Left renal cortex interstitium (tissue), 4 donors: Measurements from ENCODE around the gene ANO6. TPM values are rescaled to one million over a fixed set of nuclear protein-coding genes. Genes with fewer than 3 reads are reported as not detected.

Source experiments
- DNase-seq, 4 donors: peaks; one replicate each; pipeline ENCODE4 v3.0.0-alpha.2; 2013; ENCODE audit warnings: low read depth in 4 of 4, low spot score in 2 of 4, missing footprints in 1 of 4
- polyA plus RNA-seq, 4 donors: library from polyadenylated mRNA; unstranded; fragments of 120-200 nt; gene quantifications; one replicate each; pipeline ENCODE4 v1.2.1, GENCODE V29; 2013; ENCODE audit not compliant: insufficient read length in 4 of 4

Gene ANO6
- polyA plus RNA-seq, 4 donors: 64.5 to 79.7 (median 68.0) TPM

DNA sequence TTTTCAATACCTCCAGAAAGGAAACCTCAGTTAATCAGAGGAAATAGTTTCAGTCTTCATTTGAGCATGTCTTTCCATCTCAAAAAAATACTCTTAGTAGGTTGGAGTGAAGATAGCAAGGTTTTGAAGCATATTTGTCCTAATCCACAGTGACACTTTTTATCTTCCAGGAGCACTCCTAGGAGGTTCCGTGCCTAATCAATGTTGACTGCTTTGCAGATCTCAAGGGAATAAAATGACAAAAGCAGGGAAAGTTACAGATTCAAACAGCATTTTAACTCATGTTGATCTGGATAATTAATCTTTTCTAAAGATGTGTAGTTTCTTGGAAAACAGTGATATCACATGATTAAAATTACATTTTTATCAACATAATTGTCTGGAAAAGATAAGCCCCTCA, 213.9 kb downstream of the ANO6 start:
- no peak for DNase-seq

DNA sequence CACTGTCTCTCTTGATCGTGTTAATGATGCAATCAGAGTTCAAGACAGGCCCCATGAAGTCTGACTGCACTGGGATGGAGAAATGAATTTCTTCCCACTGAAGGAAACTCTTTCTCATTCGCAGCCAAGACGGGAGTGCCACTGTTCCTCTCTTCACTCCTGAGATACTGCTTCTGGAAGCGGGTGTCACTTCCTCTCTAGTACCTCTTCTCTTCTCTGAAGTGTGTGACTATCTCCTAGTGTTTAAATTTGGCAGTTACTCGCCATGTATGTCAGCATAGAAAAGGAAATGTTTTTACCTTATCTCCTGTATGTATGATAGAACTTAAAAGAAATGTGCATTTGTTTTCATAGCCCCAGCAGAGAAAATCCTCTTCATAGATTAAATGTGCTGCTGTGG, 215.2 kb downstream of the ANO6 start:
- no peak for DNase-seq

DNA sequence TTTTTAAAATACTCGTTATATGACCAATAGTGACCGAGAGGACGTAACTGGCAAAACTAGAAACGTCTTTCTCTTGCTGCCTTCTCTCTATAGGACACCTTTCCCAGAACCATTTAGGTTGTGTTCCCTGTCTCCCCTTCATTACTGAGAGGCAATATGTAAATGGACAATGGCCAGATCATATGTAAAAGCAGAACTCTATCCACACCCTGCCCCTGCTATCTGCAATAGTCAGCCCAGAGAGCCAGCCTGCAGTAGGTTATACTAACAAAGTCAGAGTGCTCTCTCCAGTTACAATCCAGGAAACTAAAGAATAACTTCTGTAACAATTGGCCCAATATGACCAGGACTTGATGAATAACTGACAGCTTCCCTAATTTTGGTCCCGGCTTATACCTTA, 216.8 kb downstream of the ANO6 start:
- no peak for DNase-seq

DNA sequence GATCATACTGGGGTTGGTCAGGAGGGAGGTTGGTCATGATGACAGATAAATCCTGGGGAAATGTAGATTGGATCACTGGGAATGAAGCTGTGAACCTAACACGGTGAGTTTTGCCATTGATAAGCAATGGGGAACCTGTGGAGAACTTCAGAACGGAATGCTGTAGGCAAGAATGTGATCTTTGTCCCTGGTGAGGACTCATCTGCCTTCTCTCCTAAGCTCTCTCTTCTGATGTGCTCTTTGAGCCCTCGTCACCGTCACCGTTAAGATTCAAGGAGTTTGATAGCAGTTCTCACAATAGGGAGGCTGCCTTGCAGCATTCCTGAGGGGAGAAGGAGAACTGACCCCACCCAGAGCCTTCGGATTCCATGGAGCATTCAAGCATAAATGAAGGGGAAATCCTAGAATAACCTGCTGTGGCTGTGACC, 217.6 kb downstream of the ANO6 start:
- no peak for DNase-seq

DNA sequence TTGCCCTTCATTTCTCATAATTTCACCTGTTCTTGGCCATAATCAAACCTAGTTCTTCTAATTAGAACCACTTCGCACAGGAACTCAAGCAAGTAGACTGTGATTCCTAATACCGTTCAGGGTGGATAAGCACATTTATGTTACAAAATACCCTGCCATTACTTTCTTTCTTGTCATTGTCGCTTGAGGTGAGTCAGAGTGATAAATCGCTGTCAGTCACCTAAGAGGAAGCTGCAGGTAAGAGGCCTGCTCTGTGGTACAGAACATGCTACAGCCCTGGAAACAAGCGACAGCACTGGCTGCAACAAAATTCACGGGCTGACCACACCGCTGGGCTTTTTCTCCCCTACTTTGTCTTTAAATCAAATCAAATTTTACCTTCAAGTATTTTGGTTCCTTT, 218.2 kb downstream of the ANO6 start:
- no peak for DNase-seq

DNA sequence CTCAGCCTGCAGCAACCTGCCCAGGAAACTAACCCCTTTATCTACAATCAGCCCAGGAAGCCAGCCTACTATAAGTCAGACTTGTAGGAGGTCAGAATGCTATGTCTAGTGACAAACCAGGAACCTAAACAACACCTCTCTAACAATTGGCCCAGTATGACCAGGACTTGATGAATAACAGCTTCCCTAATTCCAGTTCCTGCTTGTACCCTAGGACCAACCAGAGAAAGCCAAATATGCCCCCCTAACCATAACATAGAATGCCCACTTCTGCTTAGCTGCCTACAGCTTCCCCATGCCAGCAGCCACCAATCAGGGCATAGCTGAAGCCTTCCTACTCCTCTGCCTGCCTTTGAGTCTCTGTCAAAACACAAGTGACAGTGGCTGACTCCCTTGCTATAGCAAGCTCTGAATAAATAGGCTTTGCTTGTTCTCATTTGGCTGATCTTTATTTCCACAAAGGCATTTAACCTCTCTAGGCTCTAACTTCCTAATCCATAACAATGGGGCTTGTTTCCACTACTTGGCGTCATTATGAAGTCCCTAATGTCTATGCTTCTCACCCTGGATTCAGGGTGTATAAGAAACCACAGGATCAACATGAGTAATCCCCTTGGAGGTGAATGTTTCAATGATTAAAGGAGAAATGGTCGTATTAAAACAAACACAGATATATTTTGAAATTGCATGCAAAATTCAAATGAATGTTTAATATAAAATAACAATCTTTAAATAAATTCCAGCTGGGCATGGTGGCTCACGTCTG, 220.2 kb downstream of the ANO6 start:
- DNase-seq: no peak

DNA sequence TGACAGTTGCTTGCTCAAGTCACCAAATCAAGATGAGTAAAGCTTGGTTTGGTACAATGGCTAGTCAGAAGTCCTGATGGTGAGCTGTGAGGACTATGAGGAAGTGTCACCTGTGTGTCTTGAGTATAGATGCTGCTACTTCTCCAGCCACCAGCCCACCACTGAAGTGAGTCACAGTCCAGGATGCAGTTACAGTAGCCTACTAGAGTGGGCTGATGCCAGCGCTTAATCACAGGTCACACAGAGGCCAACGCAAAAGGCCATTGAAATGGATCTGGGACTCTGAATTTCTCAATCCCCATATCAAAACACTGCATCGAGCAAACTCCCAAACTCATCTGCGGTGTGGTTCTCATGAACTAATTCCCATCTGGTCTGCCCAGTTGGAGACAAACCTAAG, 223.1 kb downstream of the ANO6 start:
- DNase-seq: no peak

DNA sequence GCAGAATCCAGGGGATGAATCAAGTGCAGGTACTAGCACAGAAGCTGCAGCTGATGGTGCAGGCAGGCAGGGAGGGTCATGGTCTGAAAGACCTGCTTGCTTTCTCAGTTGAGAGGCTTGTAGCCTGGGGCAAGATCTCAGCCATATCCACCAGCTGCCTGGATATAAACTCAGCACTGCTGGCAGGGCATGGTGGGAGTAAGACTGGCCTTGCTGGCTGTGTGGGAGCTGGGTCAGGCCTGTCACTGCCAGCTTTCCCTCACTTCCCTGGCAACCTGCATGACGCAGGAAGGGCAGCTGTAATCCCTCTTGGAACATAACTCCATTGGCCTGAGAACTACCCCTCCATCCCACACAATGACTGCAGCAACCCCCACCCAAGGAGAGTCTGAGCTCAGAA, 230.1 kb downstream of the ANO6 start:
- no peak for DNase-seq

DNA sequence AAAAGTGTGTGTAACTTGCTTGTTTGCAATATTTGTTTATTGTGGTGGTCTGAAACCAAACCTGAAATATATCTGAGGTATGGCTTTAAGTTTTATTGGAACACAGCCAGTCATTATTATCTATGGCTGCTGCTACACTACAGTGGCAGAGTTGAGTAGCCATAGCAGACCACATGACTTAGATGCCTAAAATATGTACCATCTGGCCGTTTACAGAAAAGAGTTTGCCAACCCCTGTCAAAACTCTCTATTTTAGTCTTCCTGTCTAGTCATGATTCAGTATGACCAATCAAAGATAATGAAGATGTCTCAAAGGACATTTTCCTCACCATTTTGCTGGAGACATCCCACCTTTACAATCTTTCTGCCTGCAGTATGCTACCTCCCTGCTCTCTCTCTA, 242.3 kb downstream of the ANO6 start:
- no peak for DNase-seq

DNA sequence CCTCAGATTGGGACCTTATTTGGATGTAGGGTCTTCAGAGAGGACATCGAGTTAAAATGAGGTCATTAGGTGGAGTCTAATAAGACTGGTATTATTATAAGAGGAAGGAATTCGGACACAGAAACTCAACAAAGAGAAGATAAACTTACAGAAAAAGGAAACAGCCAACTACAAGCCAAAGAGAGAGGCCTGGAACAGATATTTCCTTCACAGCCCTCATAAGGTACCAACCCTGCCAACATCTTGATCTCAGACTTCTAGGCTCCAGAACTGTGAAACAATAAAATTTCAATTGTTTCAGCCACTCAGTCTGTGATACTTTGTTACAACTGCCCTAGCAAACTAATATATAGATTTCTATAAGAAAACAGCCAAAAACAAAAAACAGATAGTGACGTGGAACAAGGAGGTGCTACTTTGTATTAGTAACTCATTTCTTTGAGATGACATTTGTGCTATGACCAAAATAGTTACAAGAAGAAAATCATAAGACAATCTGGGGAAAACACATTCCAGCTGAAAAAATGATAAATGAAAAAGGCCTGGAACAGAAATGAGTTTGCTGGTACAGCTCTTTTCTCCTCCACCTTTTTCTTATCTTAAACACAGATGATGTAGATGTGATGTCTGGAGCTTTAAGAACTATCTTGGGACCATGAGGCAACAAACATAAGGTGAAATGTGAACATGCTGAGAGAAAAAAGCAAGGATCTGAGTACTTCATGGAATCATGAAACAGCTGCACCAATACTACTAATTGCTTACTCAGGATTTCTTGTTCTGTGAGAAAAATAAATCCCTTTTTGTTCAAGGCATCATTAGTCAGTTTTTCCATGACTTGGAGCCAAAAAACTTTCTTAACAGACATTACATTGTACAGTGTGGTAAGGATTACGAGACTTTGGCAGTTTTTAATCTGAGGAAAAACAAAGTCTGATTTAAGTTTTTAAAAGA, 243.2 kb downstream of the ANO6 start:
- DNase-seq: no peak

DNA sequence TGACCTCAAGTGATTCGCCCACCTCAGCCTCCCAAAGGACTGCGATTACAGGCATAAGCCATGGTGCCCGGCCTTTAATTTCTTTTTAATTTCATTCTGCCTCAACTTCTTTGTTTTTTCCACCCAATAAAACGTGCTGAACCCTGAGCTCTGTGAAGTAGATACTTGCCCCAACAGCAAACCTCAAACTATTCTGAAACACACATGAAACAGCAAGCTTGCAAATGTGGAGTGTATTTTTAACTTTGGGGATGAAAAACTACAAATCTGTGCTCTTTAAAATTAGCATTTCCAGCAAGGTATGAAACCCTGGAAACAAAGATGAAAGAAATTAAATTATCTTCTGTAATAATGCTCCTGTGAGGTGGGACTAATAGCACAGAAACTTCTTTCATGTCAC, 246.6 kb downstream of the ANO6 start:
- no peak for DNase-seq

DNA sequence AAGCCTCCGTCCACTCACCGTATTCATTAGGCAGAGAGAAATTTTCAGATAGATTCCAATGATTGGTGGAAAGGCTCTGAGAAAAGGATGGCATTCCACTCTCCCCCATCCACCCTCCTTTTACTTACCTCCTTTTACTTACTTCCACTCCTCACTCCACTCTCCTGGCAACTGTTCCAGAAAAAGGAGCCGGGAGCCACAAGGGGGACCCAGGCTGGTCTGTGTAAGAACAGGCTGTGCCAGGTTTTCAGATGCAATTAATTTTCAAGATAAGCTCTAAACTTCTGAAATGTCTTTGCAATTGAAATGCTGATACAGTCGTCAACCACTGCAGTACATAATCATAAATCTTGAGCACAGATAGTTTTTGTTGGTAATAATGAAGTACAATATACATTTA, 248.8 kb downstream of the ANO6 start:
- DNase-seq: peak in 1 of 4 donors; percentile 4

DNA sequence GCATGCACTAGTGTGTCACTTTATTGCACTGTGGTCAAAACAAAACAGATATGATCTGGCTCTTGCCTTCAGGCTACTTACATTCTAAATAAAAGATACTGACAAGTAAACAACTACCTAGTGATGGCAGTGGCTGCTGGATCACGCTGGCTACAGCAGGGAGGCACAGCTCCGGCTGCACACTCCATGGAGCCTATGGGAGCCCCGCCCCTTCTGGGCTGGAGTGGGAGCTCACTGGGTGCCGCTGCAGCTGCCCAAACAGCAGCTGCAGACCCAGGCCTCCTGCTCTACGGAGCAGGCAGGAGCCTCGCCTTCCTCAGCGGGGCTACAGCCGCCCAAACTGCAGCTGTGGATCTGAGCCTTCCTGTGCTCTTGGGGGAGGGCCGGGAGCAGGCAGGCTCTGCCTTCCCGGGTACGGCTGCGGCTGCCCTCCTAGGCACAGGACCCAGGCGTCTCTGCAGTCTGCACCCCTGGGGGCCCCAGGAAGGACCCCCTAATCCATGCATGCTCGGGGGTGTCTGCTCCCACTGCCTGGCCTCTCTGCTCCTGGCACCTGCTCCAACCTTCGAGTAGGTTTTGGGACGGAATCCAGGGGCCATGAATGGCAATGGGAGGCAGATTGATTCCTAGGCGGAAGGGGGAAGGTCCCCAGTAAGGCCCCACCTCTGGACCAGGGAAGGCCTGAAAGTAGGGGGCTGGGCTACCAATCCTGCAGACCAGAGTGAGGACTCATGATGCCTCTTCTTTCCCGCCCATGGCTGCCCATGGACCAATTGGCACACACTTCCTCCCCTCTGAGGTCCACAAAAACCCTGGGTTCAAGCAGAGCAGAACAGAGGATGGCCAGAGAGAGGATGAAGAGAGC, 253.1 kb downstream of the ANO6 start:
- no peak for DNase-seq

DNA sequence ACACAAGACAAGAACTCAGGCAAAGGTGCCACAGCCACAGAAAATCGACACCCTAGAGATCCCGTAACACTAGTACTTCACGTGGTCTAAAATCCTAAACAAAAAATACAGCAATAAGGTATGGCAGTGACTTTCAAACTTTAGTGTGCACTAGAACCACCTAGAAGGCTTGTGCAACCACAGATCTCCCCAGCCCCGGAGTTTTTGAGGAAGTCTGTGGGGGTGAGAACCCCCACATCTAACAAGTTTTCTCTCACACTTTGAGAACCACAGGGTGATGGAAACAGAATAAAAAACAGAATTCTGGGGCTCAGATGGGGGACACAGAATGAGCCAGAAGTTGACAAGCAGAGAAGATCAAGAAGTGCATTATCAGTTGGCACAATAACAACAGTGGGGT, 254.0 kb downstream of the ANO6 start:
- no peak for DNase-seq

DNA sequence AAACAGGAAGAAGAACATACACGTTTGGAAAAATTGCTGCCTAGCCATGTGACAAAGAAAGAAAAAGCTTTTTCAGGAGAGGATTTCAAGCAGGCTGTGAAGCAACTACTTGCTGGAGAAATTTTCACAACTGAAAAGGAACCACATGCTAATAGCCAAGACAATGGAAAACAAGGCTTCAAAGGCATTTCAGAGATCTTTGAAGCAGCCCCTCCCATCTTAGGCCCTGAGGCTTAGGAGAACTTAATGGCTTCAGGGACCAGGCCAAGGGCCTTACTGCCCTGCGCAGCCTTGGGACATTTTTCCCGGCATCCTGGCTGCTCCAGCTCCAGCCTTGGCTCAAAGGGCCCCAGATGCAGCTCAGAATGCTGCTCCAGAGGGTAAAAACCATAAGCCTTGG, 257.7 kb downstream of the ANO6 start:
- no peak for DNase-seq

DNA sequence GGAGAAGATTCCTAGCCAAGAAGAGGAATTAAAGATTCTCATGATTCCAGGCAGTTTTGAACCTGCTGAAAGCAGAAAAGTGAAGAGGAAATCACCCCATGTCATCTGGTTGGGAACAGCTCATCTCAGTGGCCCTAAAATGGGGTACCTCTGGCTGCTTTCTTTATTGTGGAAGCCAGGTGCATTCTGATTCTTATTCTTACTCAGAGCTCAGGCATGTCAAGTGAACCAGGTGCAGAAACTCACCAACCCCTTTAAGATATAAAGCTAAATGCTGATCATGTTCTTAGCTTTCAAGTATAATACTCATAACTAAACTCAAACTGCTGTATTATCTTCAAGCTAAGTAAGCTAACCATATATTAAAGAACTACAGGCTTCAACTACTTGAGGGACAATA, 259.7 kb downstream of the ANO6 start:
- DNase-seq: no peak

DNA sequence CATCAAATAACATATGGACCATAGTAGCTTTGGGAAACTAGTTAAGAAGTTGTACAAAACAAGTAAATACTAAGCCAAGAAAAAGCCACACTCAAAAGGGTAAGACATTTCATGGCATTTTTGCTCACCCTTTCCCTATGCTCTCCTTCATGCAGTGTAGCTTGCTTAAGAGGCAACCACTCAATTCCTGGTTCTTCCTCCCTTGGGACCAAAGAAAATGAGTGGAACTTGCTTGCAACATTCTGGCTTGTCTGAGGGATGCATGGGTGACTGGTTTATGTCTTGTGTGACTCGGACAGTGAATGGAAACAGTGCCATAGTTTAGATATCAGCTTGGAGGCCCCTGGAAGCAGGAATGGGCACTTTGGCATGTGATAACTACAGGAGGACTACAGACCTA, 261.6 kb downstream of the ANO6 start:
- no peak for DNase-seq

DNA sequence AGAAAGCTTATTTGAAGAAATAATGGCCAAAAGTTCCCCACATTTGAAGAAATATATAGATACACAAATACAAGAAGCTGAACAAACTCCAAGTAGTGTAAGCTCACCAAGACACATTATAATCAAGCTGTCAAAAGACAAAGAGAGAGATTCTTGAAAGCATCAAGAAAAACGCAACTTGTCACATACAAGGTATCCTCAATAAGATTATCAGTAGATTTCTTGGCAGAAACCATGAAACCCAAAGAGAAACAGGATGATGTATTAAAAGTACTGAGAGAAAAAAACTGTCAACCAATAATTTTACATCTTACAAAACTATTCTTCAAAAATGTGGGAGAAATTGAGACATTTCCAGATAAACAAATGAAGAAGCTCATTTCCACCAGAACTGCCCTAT, 263.0 kb downstream of the ANO6 start:
- no peak for DNase-seq

DNA sequence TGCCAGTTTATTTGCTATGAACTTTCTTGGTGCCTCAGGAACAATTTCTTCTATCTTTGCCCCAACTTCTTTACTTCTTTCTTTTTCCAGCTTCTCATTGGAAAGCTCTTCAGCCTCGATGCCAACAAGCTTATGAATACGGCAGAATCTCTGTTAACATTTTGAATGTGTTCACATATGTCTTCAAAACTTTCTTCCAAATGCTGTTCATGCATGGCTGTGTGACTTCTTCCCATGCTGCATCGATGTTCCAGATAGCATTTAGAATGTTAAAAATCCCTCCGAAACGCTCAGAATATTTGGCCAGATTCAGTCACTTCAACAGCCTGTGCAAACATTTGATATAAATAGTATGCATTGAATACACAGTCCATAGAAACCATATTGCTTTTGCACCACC, 265.9 kb downstream of the ANO6 start:
- no peak for DNase-seq

DNA sequence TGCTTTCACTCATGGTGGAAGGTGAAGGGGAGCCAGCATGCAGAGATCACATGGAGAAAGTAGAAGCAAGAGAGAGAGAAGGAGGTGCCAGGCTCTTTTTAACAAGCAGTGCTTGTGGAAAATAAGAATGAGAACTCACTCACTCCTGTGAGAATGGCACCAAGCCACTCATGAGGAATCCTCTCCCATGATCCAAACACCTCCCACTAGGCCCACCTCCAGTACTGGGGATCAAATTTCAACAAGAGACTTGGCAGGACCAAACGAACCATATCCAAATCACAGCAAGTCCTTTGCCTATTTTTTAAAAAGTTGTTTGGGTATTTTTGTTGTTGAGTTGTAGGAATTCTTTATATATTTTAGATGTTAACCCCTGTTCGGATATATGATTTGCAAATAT, 267.7 kb downstream of the ANO6 start:
- no peak for DNase-seq
